GM12878 (cell line): Measurements from ENCODE around the gene ATXN1. TPM values are rescaled to one million over a fixed set of nuclear protein-coding genes. Genes with fewer than 3 reads are reported as not detected.

Experiments
- ATF2 ChIP-seq: IDR thresholded peaks from 2 replicates; pipeline ENCODE4 v1.6.1; 2012; ENCODE audit warnings: low read length, inconsistent platforms
- CREB1 ChIP-seq: IDR thresholded peaks from 2 replicates; pipeline ENCODE4 v1.6.1; 2012; ENCODE audit warnings: low read depth, mild to moderate bottlenecking, inconsistent platforms
- DPF2 ChIP-seq: fragments of 450-650 bp; IDR thresholded peaks from 2 replicates; pipeline ENCODE4 v1.6.1; 2017; ENCODE audit warnings: mild to moderate bottlenecking
- HDAC2 ChIP-seq: fragments of 200-600 bp; sonication (generic); IDR thresholded peaks from 2 replicates; pipeline ENCODE4 v1.6.1; 2017
- HSF1 ChIP-seq: fragments of 150-350 bp; IDR thresholded peaks from 2 replicates; pipeline ENCODE4 v1.6.1; 2014; ENCODE audit warnings: mild to moderate bottlenecking, low read depth, low read length
- IKZF2 ChIP-seq, 2 experiments: fragments of 450-650 bp; IDR thresholded peaks; 2 replicates each; pipeline ENCODE4 v1.6.1; 2017; ENCODE audit warnings: mild to moderate bottlenecking in 2 of 2, moderate library complexity in 2 of 2
- JUND ChIP-seq: IDR thresholded peaks from 2 replicates; pipeline ENCODE4 v1.6.1; 2012; ENCODE audit warnings: low read depth, mild to moderate bottlenecking, low read length, improper control_type of control experiment, moderate library complexity
- MYC ChIP-seq: IDR thresholded peaks from 2 replicates; pipeline ENCODE4 v1.6.1; 2011; ENCODE audit warnings: mild to moderate bottlenecking, low read length, moderate library complexity, inconsistent platforms; ENCODE audit not compliant: insufficient read depth, insufficient replicate concordance, insufficient read length, severe bottlenecking
- NFYB ChIP-seq: IDR thresholded peaks from 2 replicates; pipeline ENCODE4 v1.6.1; 2011; ENCODE audit warnings: low read depth, mild to moderate bottlenecking, low read length, improper control_type of control experiment, moderate library complexity; ENCODE audit not compliant: insufficient read depth
- PRDM15 ChIP-seq: fragments of 450-650 bp; formaldehyde crosslinking; IDR thresholded peaks from 2 replicates; pipeline ENCODE4 v1.4.0; 2020; ENCODE audit warnings: mild to moderate bottlenecking, moderate library complexity
- RELA ChIP-seq: fragments of 450-650 bp; IDR thresholded peaks from 2 replicates; pipeline ENCODE4 v1.8.0; 2014; ENCODE audit warnings: borderline replicate concordance; ENCODE audit not compliant: partially characterized antibody
- RFX5 ChIP-seq: IDR thresholded peaks from 2 replicates; pipeline ENCODE4 v1.6.1; 2011; ENCODE audit warnings: low read depth, low read length, improper control_type of control experiment
- SMARCA5 ChIP-seq: fragments of 450-650 bp; IDR thresholded peaks from 2 replicates; pipeline ENCODE4 v1.6.1; 2017; ENCODE audit warnings: mild to moderate bottlenecking
- SUZ12 ChIP-seq: fragments of 200-600 bp; sonication (generic); IDR thresholded peaks from one replicate; pipeline ENCODE4 v1.6.1; 2018; ENCODE audit warnings: antibody characterized with exemption, mild to moderate bottlenecking; ENCODE audit not compliant: unreplicated experiment
- TCF12 ChIP-seq: IDR thresholded peaks from 2 replicates; pipeline ENCODE4 v1.6.1; 2011; ENCODE audit warnings: low read depth, mild to moderate bottlenecking, low read length
- TCF7 ChIP-seq: IDR thresholded peaks from 2 replicates; pipeline ENCODE4 v1.6.1; 2014; ENCODE audit warnings: antibody characterized with exemption, borderline replicate concordance
- USF2 ChIP-seq: IDR thresholded peaks from 2 replicates; pipeline ENCODE4 v1.6.1; 2011; ENCODE audit warnings: low read depth, low read length, improper control_type of control experiment, borderline replicate concordance
- ZBTB11 ChIP-seq: fragments of 450-650 bp; formaldehyde crosslinking; IDR thresholded peaks from 2 replicates; pipeline ENCODE4 v1.5.0; 2022; ENCODE audit warnings: mild to moderate bottlenecking, missing genetic modification characterization
- ZNF384 ChIP-seq: IDR thresholded peaks from 2 replicates; pipeline ENCODE4 v1.6.1; 2012; ENCODE audit warnings: low read depth, mild to moderate bottlenecking, low read length, improper control_type of control experiment, borderline replicate concordance
- polyA plus RNA-seq, 11 experiments: library from polyadenylated mRNA; depleted of rRNA in 4 of 11; unstranded in 6 of 11; stranded (reverse) in 5 of 11; fragments of >200 nt; fragmentation: Nextera tagmentation in 4 of 11; fragmentation: Illumina TruSeq in 1 of 11; extraction: Ambion mirVana in 4 of 11; extraction: Trizol in 1 of 11; gene quantifications; 1 replicate in 1 of 11; 2 replicates in 10 of 11; pipeline versions ENCODE4 v1.2.1 to v1.2.3, GENCODE V29; 2011 to 2016; ENCODE audit warnings: inconsistent platforms in 2 of 11, missing spikeins in 2 of 11, low read depth in 1 of 11
- total RNA-seq, 4 experiments: library from RNA; depleted of rRNA in 3 of 4; stranded (reverse); fragments of >200 nt in 3 of 4; fragmentation: Illumina TruSeq in 1 of 4; extraction: Trizol in 1 of 4; gene quantifications; 2 replicates each; pipeline versions ENCODE4 v1.2.1 to v1.2.3, GENCODE V29; 2013 to 2021

ATXN1 gene
- total and polyA plus RNA-seq, 10 of the 15 experiments (the other 5 are each of a cell fraction or from before 2014, with no cell fraction given) = 12.2 to 51.2 (median 20.5) TPM

- peak; percentile 85; the same call in 1 of the 2 replicates for TF ChIP-seq DPF2
- no peak for TF ChIP-seq NFYB
- no peak for TF ChIP-seq SMARCA5
- TF ChIP-seq USF2 = no peak
- no peak for TF ChIP-seq ZNF384
- TF ChIP-seq RELA = peak; percentile 90
- peak; percentile 78 to 83; a peak in 3 of 4 replicates for TF ChIP-seq IKZF2 (IDR thresholded peaks at IDR 0.05)
- no peak for TF ChIP-seq PRDM15 (CRISPR knock-in tag)
- TF ChIP-seq MYC = no peak
- TF ChIP-seq CREB1 = peak; percentile 37; the same call in 1 of the 2 replicates
- peak; percentile 59 for TF ChIP-seq TCF7
- TF ChIP-seq TCF12 = 0 out of 2 replicates have a peak, but pooled peaks have one; percentile 43
- no peak for TF ChIP-seq RFX5
- no peak for TF ChIP-seq HDAC2
- TF ChIP-seq ATF2 = peak; percentile 74
- TF ChIP-seq HSF1 = no peak
- TF ChIP-seq JUND = no peak
- no peak for TF ChIP-seq SUZ12
- TF ChIP-seq ZBTB11 (CRISPR knock-in tag) = no peak
Measured at GRCh38 chr6:16684896-16685554, 76.2 kb downstream of the ATXN1 start (continued).
